Mesothelial cell of epicardium (in vitro differentiated cells): ENCODE data around the gene DPP7. TPM values are rescaled to one million over a fixed set of nuclear protein-coding genes. Genes with fewer than 3 reads are reported as not detected.

Experiments used
- DNase-seq, 2 experiments: peaks; one replicate each; pipeline ENCODE4 v3.0.0; 2021; ENCODE audit warnings: low spot score in 2 of 2; ENCODE audit not compliant: unreplicated experiment in 2 of 2
- H3K27ac Mint-ChIP-seq: 2 replicates; pipeline ENCODE4 v1.8.0; 2021; ENCODE audit warnings: mixed read lengths
- H3K27me3 Mint-ChIP-seq: 2 replicates; pipeline ENCODE4 v1.8.0; 2021; ENCODE audit warnings: low read depth, mixed read lengths
- H3K36me3 Mint-ChIP-seq: 2 replicates; pipeline ENCODE4 v1.8.0; 2021; ENCODE audit warnings: mixed read lengths
- H3K4me1 Mint-ChIP-seq: 2 replicates; pipeline ENCODE4 v1.8.0; 2021; ENCODE audit warnings: mixed read lengths
- H3K4me3 Mint-ChIP-seq: 2 replicates; pipeline ENCODE4 v1.8.0; 2021; ENCODE audit warnings: mild to moderate bottlenecking, moderate library complexity, mixed read lengths
- H3K9me3 Mint-ChIP-seq: 2 replicates; pipeline ENCODE4 v1.8.0; 2021; ENCODE audit warnings: mixed read lengths
- CTCF ChIP-seq: fragments of 200-600 bp; sonication (generic); IDR thresholded peaks from one replicate; pipeline ENCODE4 v1.5.0; 2021; ENCODE audit warnings: antibody characterized with exemption; ENCODE audit not compliant: unreplicated experiment
- total RNA-seq: library from RNA; stranded (reverse); gene quantifications from 3 replicates; pipeline ENCODE4 v1.2.1, GENCODE V29; 2021

DPP7 gene
- total RNA-seq, 1 donor from 2014 or later = 149 TPM

- no peak for DNase-seq
- H3K27ac Mint-ChIP-seq = no peak overlapping the region
- H3K9me3 Mint-ChIP-seq = no peaks in the 10 kb centered on the region
- H3K36me3 Mint-ChIP-seq = no peaks in the 10 kb centered on the region
- peaks cover 5% of the 10 kb centered on the region for H3K4me1 Mint-ChIP-seq
- peaks cover 57% of the 10 kb centered on the region for H3K27me3 Mint-ChIP-seq
- no peak for TF ChIP-seq CTCF
- H3K4me3 Mint-ChIP-seq = no peak overlapping the region
These were observed 34.0 kb downstream of the DPP7 start for GRCh38 chr9:137080260-137081122.

GRCh38 chr9:137079401-137079787 is 35.1 kb downstream of the DPP7 start:
- Mint-ChIP-seq H3K27ac (no peak overlapping the region), H3K4me3 (no peak overlapping the region), H3K36me3 (no peaks in the 10 kb centered on the region), H3K4me1 (peaks cover 4% of the 10 kb centered on the region), H3K27me3 (peaks cover 68% of the 10 kb centered on the region), H3K9me3 (no peaks in the 10 kb centered on the region)
- DNase-seq = no peak
- no peak for TF ChIP-seq CTCF

- TF ChIP-seq CTCF = no peak
- Mint-ChIP-seq H3K36me3 (no peaks in the 10 kb centered on the region), H3K4me3 (peak overlapping the region; percentile 59), H3K4me1 (peaks cover 4% of the 10 kb centered on the region), H3K27me3 (peaks cover 71% of the 10 kb centered on the region), H3K9me3 (no peaks in the 10 kb centered on the region), H3K27ac (no peak overlapping the region)
- no peak for DNase-seq
These were observed 35.7 kb downstream of the DPP7 start for GRCh38 chr9:137078701-137079400.

- Mint-ChIP-seq H3K4me1 (peaks cover 4% of the 10 kb centered on the region), H3K27ac (no peak overlapping the region), H3K36me3 (no peaks in the 10 kb centered on the region), H3K27me3 (peaks cover 69% of the 10 kb centered on the region), H3K4me3 (peak overlapping the region; percentile 59), H3K9me3 (no peaks in the 10 kb centered on the region)
- no peak for DNase-seq
- TF ChIP-seq CTCF = no peak
These were observed 36.5 kb downstream of the DPP7 start for GRCh38 chr9:137077758-137078693.

- Mint-ChIP-seq H3K4me1 (peaks cover 4% of the 10 kb centered on the region), H3K9me3 (no peaks in the 10 kb centered on the region), H3K27ac (no peak within 1 kb of the TSS), H3K36me3 (no peaks in the 10 kb centered on the region), H3K27me3 (peaks cover 69% of the 10 kb centered on the region), H3K4me3 (peak within 1 kb of the TSS; percentile 59)
- no peak for TF ChIP-seq CTCF
- no peak for DNase-seq
These were observed 37.4 kb downstream of the DPP7 start, which contains the start of gene UAP1L1 for GRCh38 chr9:137077010-137077747. UAP1L1 (plus strand) TSS chr9:137077517; CDS start chr9:137077533, 16 bp downstream.
